SK-N-SH treated with all-trans-retinoic acid at 6 μM for 48 hours (cell line): Measurements from ENCODE around the gene AAMP.

ENCODE experiments used
- ATAC-seq: fragments of 200-7000 bp; cut with Tn5 transposase; 3 replicates; pipeline ENCODE4 v1.9.1; 2020; ENCODE audit warnings: mild to moderate bottlenecking, moderate library complexity
- ARNTL ChIP-seq: fragments of 450-650 bp; formaldehyde crosslinking; IDR thresholded peaks from 2 replicates; pipeline ENCODE4 v1.5.0; 2020; ENCODE audit warnings: low read depth, mild to moderate bottlenecking, moderate library complexity, borderline replicate concordance
- BACH2 ChIP-seq: fragments of 250-450 bp; sonication (Bioruptor Pico); IDR thresholded peaks from 2 replicates; pipeline ENCODE4 v1.9.0; 2021; ENCODE audit warnings: mild to moderate bottlenecking, borderline replicate concordance
- CREB5 ChIP-seq: fragments of 250-450 bp; sonication (Bioruptor Pico); IDR thresholded peaks from 2 replicates; pipeline ENCODE4 v1.5.1; 2020; ENCODE audit warnings: low read depth, mild to moderate bottlenecking, moderate library complexity
- CSDC2 ChIP-seq: fragments of 250-450 bp; sonication (Bioruptor Pico); IDR thresholded peaks from 2 replicates; pipeline ENCODE4 v1.5.0; 2020; ENCODE audit warnings: mild to moderate bottlenecking, moderate library complexity
- CSRNP3 ChIP-seq: fragments of 250-450 bp; sonication (Bioruptor Pico); IDR thresholded peaks from 2 replicates; pipeline ENCODE4 v1.5.1; 2021; ENCODE audit warnings: mild to moderate bottlenecking, moderate library complexity
- ESRRG ChIP-seq: fragments of 250-450 bp; sonication (Bioruptor Pico); IDR thresholded peaks from 2 replicates; pipeline ENCODE4 v1.6.1; 2021; ENCODE audit warnings: mild to moderate bottlenecking
- GLIS3 ChIP-seq: fragments of 250-450 bp; sonication (Bioruptor Pico); IDR thresholded peaks from 2 replicates; pipeline ENCODE4 v1.5.0; 2020; ENCODE audit warnings: mild to moderate bottlenecking, moderate library complexity
- ISL1 ChIP-seq: fragments of 250-450 bp; sonication (Bioruptor Pico); IDR thresholded peaks from 2 replicates; pipeline ENCODE4 v2.1.2; 2022; ENCODE audit warnings: mild to moderate bottlenecking, moderate library complexity
- OSR1 ChIP-seq: fragments of 250-450 bp; sonication (Bioruptor Pico); IDR thresholded peaks from 2 replicates; pipeline ENCODE4 v1.8.0; 2022; ENCODE audit warnings: moderate library complexity, mild to moderate bottlenecking, inconsistent platforms
- PATZ1 ChIP-seq: fragments of 250-450 bp; sonication (Bioruptor Pico); IDR thresholded peaks from 2 replicates; pipeline ENCODE4 v1.8.0; 2020; ENCODE audit warnings: mild to moderate bottlenecking, moderate library complexity, borderline replicate concordance
- PPARA ChIP-seq: fragments of 250-450 bp; sonication (Bioruptor Pico); IDR thresholded peaks from 2 replicates; pipeline ENCODE4 v1.5.0; 2020; ENCODE audit warnings: mild to moderate bottlenecking, borderline replicate concordance
- RARB ChIP-seq: fragments of 250-450 bp; sonication (Bioruptor Pico); IDR thresholded peaks from 2 replicates; pipeline ENCODE4 v1.8.0; 2021; ENCODE audit warnings: mild to moderate bottlenecking, moderate library complexity
- SNAI2 ChIP-seq: fragments of 250-450 bp; sonication (Bioruptor Pico); IDR thresholded peaks from 2 replicates; pipeline ENCODE4 v1.5.0; 2020; ENCODE audit warnings: mild to moderate bottlenecking, moderate library complexity
- TOX ChIP-seq: fragments of 250-450 bp; sonication (Bioruptor Pico); IDR thresholded peaks from 2 replicates; pipeline ENCODE4 v1.8.0; 2021; ENCODE audit warnings: mild to moderate bottlenecking, moderate library complexity, borderline replicate concordance
- TSHZ2 ChIP-seq: fragments of 250-450 bp; sonication (Bioruptor Pico); IDR thresholded peaks from 2 replicates; pipeline ENCODE4 v1.5.0; 2020; ENCODE audit warnings: mild to moderate bottlenecking, moderate library complexity
- ZC3H10 ChIP-seq: fragments of 250-450 bp; sonication (Bioruptor Pico); IDR thresholded peaks from 2 replicates; pipeline ENCODE4 v1.5.1; 2021; ENCODE audit warnings: mild to moderate bottlenecking, moderate library complexity
- ZFP3 ChIP-seq: fragments of 250-450 bp; sonication (Bioruptor Pico); IDR thresholded peaks from 2 replicates; pipeline ENCODE4 v1.5.0; 2020; ENCODE audit warnings: mild to moderate bottlenecking, moderate library complexity
- ZNF565 ChIP-seq: fragments of 450-650 bp; formaldehyde crosslinking; conservative IDR thresholded peaks from 2 replicates; pipeline ENCODE4 v1.5.0; 2020; ENCODE audit warnings: low read depth, mild to moderate bottlenecking, moderate library complexity
- ZNF70 ChIP-seq: fragments of 450-650 bp; formaldehyde crosslinking; IDR thresholded peaks from 2 replicates; pipeline ENCODE4 v1.5.0; 2020; ENCODE audit warnings: mild to moderate bottlenecking, moderate library complexity
- ZNF8 ChIP-seq: fragments of 450-650 bp; formaldehyde crosslinking; IDR thresholded peaks from 2 replicates; pipeline ENCODE4 v1.5.0; 2020; ENCODE audit warnings: mild to moderate bottlenecking, moderate library complexity

The AAMP gene

GRCh38 chr2:218256612-218257350 is 13.2 kb downstream of the AAMP start:
- no peak for ATAC-seq
- TF ChIP-seq TSHZ2 (no peak), CSRNP3 (CRISPR knock-in tag) (no peak), ZC3H10 (CRISPR knock-in tag) (no peak), ZNF565 (CRISPR knock-in tag) (no peak), GLIS3 (CRISPR knock-in tag) (no peak), ZNF8 (CRISPR knock-in tag) (no peak)

- TF ChIP-seq OSR1 (CRISPR knock-in tag) (no peak), PATZ1 (no peak), TSHZ2 (no peak), GLIS3 (CRISPR knock-in tag) (no peak), BACH2 (CRISPR knock-in tag) (no peak), CSDC2 (no peak), CREB5 (CRISPR knock-in tag) (no peak), ISL1 (no peak), ZNF565 (CRISPR knock-in tag) (no peak)
- no peak for ATAC-seq
Observed at GRCh38 chr2:218255446-218255845, 14.5 kb downstream of the AAMP start.

- TF ChIP-seq CREB5 (CRISPR knock-in tag) (no peak), GLIS3 (CRISPR knock-in tag) (no peak), ZC3H10 (CRISPR knock-in tag) (no peak), OSR1 (CRISPR knock-in tag) (no peak), PATZ1 (no peak), RARB (CRISPR knock-in tag) (no peak), PPARA (CRISPR knock-in tag) (no peak), ZNF8 (CRISPR knock-in tag) (no peak), TOX (CRISPR knock-in tag) (no peak), ZFP3 (CRISPR knock-in tag) (no peak), CSRNP3 (CRISPR knock-in tag) (no peak), ESRRG (no peak), CSDC2 (no peak), ISL1 (no peak), SNAI2 (CRISPR knock-in tag) (no peak), BACH2 (CRISPR knock-in tag) (no peak), ZNF70 (no peak), ARNTL (no peak)
- ATAC-seq, result no peak
Observed at GRCh38 chr2:218253232-218253625, 16.7 kb downstream of the AAMP start.
